ENCODE measurements around the gene NKAIN2.

Gene NKAIN2

GRCh38 chr6:124475176-124475575 lies 671.5 kb downstream of the NKAIN2 start:
- WGBS, 2 donors (ENCODE audit: extremely low coverage in 2 of 2, insufficient read length in 2 of 2, insufficient replicate concordance in 1 of 2) = no CpG with 5 or more reads among the region's 1 CpG
- no peak overlapping the region for H2BK15ac ChIP-seq (ENCODE audit: low read length)

GRCh38 chr6:124478906-124479305 lies 675.2 kb downstream of the NKAIN2 start:
- Histone ChIP-seq H3K4me2 (ENCODE audit: insufficient read depth, low read length, poor library complexity, severe bottlenecking) (no peak overlapping the region), H3K4ac (ENCODE audit: low read length) (no peak overlapping the region), H3K18ac (ENCODE audit: low read length) (no peak overlapping the region), H3K14ac (ENCODE audit: low read length) (no peak overlapping the region), H3K4me3 (ENCODE audit: low read length in 2 of 2) (no peak overlapping the region), H3K4me1 (ENCODE audit: control insufficient read depth in 2 of 2, insufficient read depth in 1 of 2, low read depth in 1 of 2, low read length in 2 of 2) (peaks cover 0 to 3% of the 10 kb centered on the region in 2 donors), H3K9me3 (replicated peaks in 1 of 2; ENCODE audit: control insufficient read depth in 2 of 2, insufficient read depth in 1 of 2, low read depth in 1 of 2, low read length in 2 of 2) (no peaks in the 10 kb centered on the region), H3K36me3 (replicated peaks in 1 of 2; ENCODE audit: control insufficient read depth in 2 of 2, insufficient read depth in 2 of 2, low read length in 2 of 2) (no peaks in the 10 kb centered on the region), H2BK15ac (ENCODE audit: low read length) (no peak overlapping the region), H3K27ac (replicated peaks; ENCODE audit: low read length) (no peak overlapping the region), H3K79me1 (ENCODE audit: low read depth, low read length) (no peaks in the 10 kb centered on the region), H3K9ac (ENCODE audit: low read depth, low read length, poor library complexity) (no peak overlapping the region), H2BK5ac (ENCODE audit: low read length) (no peak overlapping the region), H4K8ac (ENCODE audit: low read depth, low read length) (no peak overlapping the region), H3K27me3 (ENCODE audit: control insufficient read depth in 3 of 3, insufficient read depth in 3 of 3, low read depth in 1 of 3, low read length in 3 of 3) (no peaks in the 10 kb centered on the region), H2BK120ac (ENCODE audit: low read depth, low read length) (no peak overlapping the region), H2AFZ (ENCODE audit: low read length) (no peak overlapping the region), H2AK5ac (ENCODE audit: low read depth, low read length) (no peak overlapping the region), H3K23ac (ENCODE audit: low read depth, low read length, poor library complexity) (no peak overlapping the region), H2BK12ac (ENCODE audit: low read length) (no peak overlapping the region), H4K91ac (ENCODE audit: low read depth, low read length, poor library complexity) (no peak overlapping the region)
- no CpG with 5 or more reads among the region's 2 CpGs for WGBS, 2 donors (ENCODE audit: extremely low coverage in 2 of 2, insufficient read length in 2 of 2, insufficient replicate concordance in 1 of 2)
- DNase-seq (ENCODE audit: low spot score) = no peak

More at GRCh38 chr6:124475176-124475575, 671.5 kb downstream of the NKAIN2 start:
- Histone ChIP-seq H3K4ac (ENCODE audit: low read length) (no peak overlapping the region), H3K27me3 (ENCODE audit: control insufficient read depth in 3 of 3, insufficient read depth in 3 of 3, low read depth in 1 of 3, low read length in 3 of 3) (no peaks in the 10 kb centered on the region), H3K4me2 (ENCODE audit: insufficient read depth, low read length, poor library complexity, severe bottlenecking) (no peak overlapping the region), H3K14ac (ENCODE audit: low read length) (no peak overlapping the region), H3K4me3 (ENCODE audit: low read length in 2 of 2) (no peak overlapping the region), H3K36me3 (replicated peaks in 1 of 2; ENCODE audit: control insufficient read depth in 2 of 2, insufficient read depth in 2 of 2, low read length in 2 of 2) (no peaks in the 10 kb centered on the region), H3K23ac (ENCODE audit: low read depth, low read length, poor library complexity) (no peak overlapping the region), H4K91ac (ENCODE audit: low read depth, low read length, poor library complexity) (no peak overlapping the region), H2BK120ac (ENCODE audit: low read depth, low read length) (no peak overlapping the region), H2AK5ac (ENCODE audit: low read depth, low read length) (no peak overlapping the region), H3K4me1 (ENCODE audit: control insufficient read depth in 2 of 2, insufficient read depth in 1 of 2, low read depth in 1 of 2, low read length in 2 of 2) (peaks cover 0 to 3% of the 10 kb centered on the region in 2 donors), H3K27ac (replicated peaks; ENCODE audit: low read length) (no peak overlapping the region), H3K9ac (ENCODE audit: low read depth, low read length, poor library complexity) (no peak overlapping the region), H2BK5ac (ENCODE audit: low read length) (no peak overlapping the region), H2AFZ (ENCODE audit: low read length) (no peak overlapping the region), H4K8ac (ENCODE audit: low read depth, low read length) (no peak overlapping the region), H3K79me1 (ENCODE audit: low read depth, low read length) (no peaks in the 10 kb centered on the region), H2BK12ac (ENCODE audit: low read length) (no peak overlapping the region), H3K9me3 (replicated peaks in 1 of 2; ENCODE audit: control insufficient read depth in 2 of 2, insufficient read depth in 1 of 2, low read depth in 1 of 2, low read length in 2 of 2) (peaks cover 0 to 4% of the 10 kb centered on the region in 2 donors), H3K18ac (ENCODE audit: low read length) (no peak overlapping the region)
- DNase-seq (ENCODE audit: low spot score) = no peak

- no peaks in the 10 kb centered on the region for H3K79me1 ChIP-seq (ENCODE audit: low read depth, low read length)
- no peaks in the 10 kb centered on the region for H3K27me3 ChIP-seq (ENCODE audit: control insufficient read depth in 3 of 3, insufficient read depth in 3 of 3, low read depth in 1 of 3, low read length in 3 of 3)
- no peak overlapping the region for H3K9ac ChIP-seq (ENCODE audit: low read depth, low read length, poor library complexity)
- no peak overlapping the region for H3K4me3 ChIP-seq (ENCODE audit: low read length in 2 of 2)
- H3K23ac ChIP-seq (ENCODE audit: low read depth, low read length, poor library complexity) = no peak overlapping the region
- H4K8ac ChIP-seq (ENCODE audit: low read depth, low read length) = no peak overlapping the region
- H3K4ac ChIP-seq (ENCODE audit: low read length) = no peak overlapping the region
- H3K36me3 ChIP-seq (replicated peaks in 1 of 2; ENCODE audit: control insufficient read depth in 2 of 2, insufficient read depth in 2 of 2, low read length in 2 of 2) = no peaks in the 10 kb centered on the region
- H2BK120ac ChIP-seq (ENCODE audit: low read depth, low read length) = no peak overlapping the region
- no peak for DNase-seq (ENCODE audit: low spot score)
- H2AFZ ChIP-seq (ENCODE audit: low read length) = no peak overlapping the region
- no peak overlapping the region for H3K18ac ChIP-seq (ENCODE audit: low read length)
- no peak overlapping the region for H2BK5ac ChIP-seq (ENCODE audit: low read length)
- no peak overlapping the region for H2BK15ac ChIP-seq (ENCODE audit: low read length)
- H3K9me3 ChIP-seq (replicated peaks in 1 of 2; ENCODE audit: control insufficient read depth in 2 of 2, insufficient read depth in 1 of 2, low read depth in 1 of 2, low read length in 2 of 2) = no peaks in the 10 kb centered on the region
- H3K14ac ChIP-seq (ENCODE audit: low read length) = no peak overlapping the region
- no peak overlapping the region for H4K91ac ChIP-seq (ENCODE audit: low read depth, low read length, poor library complexity)
- H3K4me2 ChIP-seq (ENCODE audit: insufficient read depth, low read length, poor library complexity, severe bottlenecking) = no peak overlapping the region
- no peak overlapping the region for H2BK12ac ChIP-seq (ENCODE audit: low read length)
- H3K27ac ChIP-seq (replicated peaks; ENCODE audit: low read length) = no peak overlapping the region
- peaks cover 0 to 3% of the 10 kb centered on the region in 2 donors for H3K4me1 ChIP-seq (ENCODE audit: control insufficient read depth in 2 of 2, insufficient read depth in 1 of 2, low read depth in 1 of 2, low read length in 2 of 2)
- no CpG with 5 or more reads among the region's 1 CpG for WGBS, 2 donors (ENCODE audit: extremely low coverage in 2 of 2, insufficient read length in 2 of 2, insufficient replicate concordance in 1 of 2)
- no peak overlapping the region for H2AK5ac ChIP-seq (ENCODE audit: low read depth, low read length)
Measured at GRCh38 chr6:124479991-124480430, 676.3 kb downstream of the NKAIN2 start.

- no peak overlapping the region for H2BK15ac ChIP-seq (ENCODE audit: low read length)
- DNase-seq (ENCODE audit: low spot score) = no peak
- no peaks in the 10 kb centered on the region for H3K9me3 ChIP-seq (replicated peaks in 1 of 2; ENCODE audit: control insufficient read depth in 2 of 2, insufficient read depth in 1 of 2, low read depth in 1 of 2, low read length in 2 of 2)
- no peak overlapping the region for H3K14ac ChIP-seq (ENCODE audit: low read length)
- no peak overlapping the region for H3K23ac ChIP-seq (ENCODE audit: low read depth, low read length, poor library complexity)
- no peaks in the 10 kb centered on the region for H3K27me3 ChIP-seq (ENCODE audit: control insufficient read depth in 3 of 3, insufficient read depth in 3 of 3, low read depth in 1 of 3, low read length in 3 of 3)
- no peak overlapping the region for H2BK120ac ChIP-seq (ENCODE audit: low read depth, low read length)
- H3K4me1 ChIP-seq (ENCODE audit: control insufficient read depth in 2 of 2, insufficient read depth in 1 of 2, low read depth in 1 of 2, low read length in 2 of 2) = peaks cover 0 to 3% of the 10 kb centered on the region in 2 donors
- H3K4ac ChIP-seq (ENCODE audit: low read length) = no peak overlapping the region
- no peak overlapping the region for H3K4me2 ChIP-seq (ENCODE audit: insufficient read depth, low read length, poor library complexity, severe bottlenecking)
- no peaks in the 10 kb centered on the region for H3K79me1 ChIP-seq (ENCODE audit: low read depth, low read length)
- H3K18ac ChIP-seq (ENCODE audit: low read length) = no peak overlapping the region
- no peak overlapping the region for H3K27ac ChIP-seq (replicated peaks; ENCODE audit: low read length)
- H3K9ac ChIP-seq (ENCODE audit: low read depth, low read length, poor library complexity) = no peak overlapping the region
- whole genome bisulfite sequencing, 2 donors (ENCODE audit: extremely low coverage in 2 of 2, insufficient read length in 2 of 2, insufficient replicate concordance in 1 of 2) = no CpG with 5 or more reads among the region's 1 CpG
- H2AK5ac ChIP-seq (ENCODE audit: low read depth, low read length) = no peak overlapping the region
- H2BK5ac ChIP-seq (ENCODE audit: low read length) = no peak overlapping the region
- no peak overlapping the region for H2AFZ ChIP-seq (ENCODE audit: low read length)
- no peak overlapping the region for H2BK12ac ChIP-seq (ENCODE audit: low read length)
- no peaks in the 10 kb centered on the region for H3K36me3 ChIP-seq (replicated peaks in 1 of 2; ENCODE audit: control insufficient read depth in 2 of 2, insufficient read depth in 2 of 2, low read length in 2 of 2)
- no peak overlapping the region for H3K4me3 ChIP-seq (ENCODE audit: low read length in 2 of 2)
- no peak overlapping the region for H4K91ac ChIP-seq (ENCODE audit: low read depth, low read length, poor library complexity)
- H4K8ac ChIP-seq (ENCODE audit: low read depth, low read length) = no peak overlapping the region
Measured at GRCh38 chr6:124482071-124482491, 678.4 kb downstream of the NKAIN2 start.
